Endothelial cell of umbilical vein (primary cell): ENCODE results near the gene ABI3BP. TPM values are rescaled to one million over a fixed set of nuclear protein-coding genes. Genes with fewer than 3 reads are reported as not detected.

Experiments
- BruUV-seq: library from RNA; stranded (reverse); fragments of 400-500 nt; replicated peaks from 2 replicates; lab custom pipeline; 2021; lab: Mats Ljungman, UMichigan
- CTCF ChIA-PET: fragments of 300-600, 350-600 bp; sonication (Branson Sonifier 250); formaldehyde crosslinking; loops from one replicate; lab custom pipeline; 2021; ENCODE audit warnings: antibody characterized with exemption, inconsistent platforms; lab: Charles Lee
- POLR2A ChIA-PET: fragments of 300-600, 350-600 bp; sonication (Branson Sonifier 250); formaldehyde crosslinking; loops from one replicate; lab custom pipeline; 2021; ENCODE audit warnings: antibody characterized with exemption, inconsistent platforms; lab: Charles Lee
- DNase-seq: peaks from one replicate; pipeline ENCODE4 v3.0.0-alpha.2; 2011; ENCODE audit warnings: low read depth, low spot score
- FAIRE-seq: peaks from 2 replicates; lab custom pipeline; 2011; peaks lifted over from hg19 to GRCh38; lab: Jason Lieb, UNC
- H2AFZ ChIP-seq: 2 replicates; pipeline ENCODE4 v1.6.0; 2012; ENCODE audit warnings: low read depth, low read length, control low read depth, inconsistent platforms
- H3K27ac ChIP-seq: 2 replicates; pipeline ENCODE4 v1.5.1; 2011; ENCODE audit warnings: low read depth, mild to moderate bottlenecking, control low read depth, low read length, moderate library complexity; ENCODE audit not compliant: insufficient read depth
- H3K27me3 ChIP-seq, 2 experiments: 2 replicates each; pipeline versions ENCODE4 v1.6.0 to v1.6.1; 2011; ENCODE audit warnings: low read length in 2 of 2, mixed read lengths in 1 of 2; ENCODE audit not compliant: control insufficient read depth in 2 of 2, insufficient read depth in 2 of 2
- H3K36me3 ChIP-seq, 2 experiments: 2 replicates in 1 of 2; 3 replicates in 1 of 2; pipeline ENCODE4 v1.5.1; 2011; ENCODE audit warnings: low read length in 2 of 2, mild to moderate bottlenecking in 1 of 2, moderate library complexity in 1 of 2; ENCODE audit not compliant: control insufficient read depth in 2 of 2, insufficient read depth in 2 of 2; ENCODE audit errors: extremely low read depth in 1 of 2
- H3K4me1 ChIP-seq: 3 replicates; pipeline ENCODE4 v1.5.1; 2011; ENCODE audit warnings: mild to moderate bottlenecking, low read length; ENCODE audit not compliant: control insufficient read depth, insufficient read depth; ENCODE audit errors: extremely low read depth
- H3K4me2 ChIP-seq: 2 replicates; pipeline ENCODE4 v1.6.1; 2011; ENCODE audit warnings: low read length, control low read depth, mixed read lengths; ENCODE audit not compliant: insufficient read depth
- H3K4me3 ChIP-seq, 3 experiments: fragments of 200-600 bp in 1 of 3; sonication (generic), shearing (Covaris generic) in 1 of 3; replicated peaks in 1 of 3; 2 replicates each; pipeline ENCODE4 v1.5.1; 2011 to 2016; ENCODE audit warnings: control low read depth in 3 of 3, low read length in 3 of 3, mild to moderate bottlenecking in 2 of 3, inconsistent platforms in 1 of 3, low read depth in 1 of 3, moderate library complexity in 1 of 3; ENCODE audit not compliant: insufficient read depth in 1 of 3
- H3K79me2 ChIP-seq: 2 replicates; pipeline ENCODE4 v1.6.0; 2012; ENCODE audit warnings: low read length, inconsistent platforms; ENCODE audit not compliant: control insufficient read depth, insufficient read depth
- H3K9ac ChIP-seq: replicated peaks from 2 replicates; pipeline ENCODE3; 2011; ENCODE audit warnings: low read length, control low read depth; ENCODE audit not compliant: insufficient read depth; ENCODE audit errors: extremely low read depth
- H3K9me1 ChIP-seq: replicated peaks from 3 replicates; pipeline ENCODE4 v1.6.0; 2011; ENCODE audit warnings: mild to moderate bottlenecking, low read length; ENCODE audit not compliant: control insufficient read depth, insufficient read depth; ENCODE audit errors: extremely low read depth
- H3K9me3 ChIP-seq: replicated peaks from 2 replicates; pipeline ENCODE4 v1.5.1; 2012; ENCODE audit warnings: low read length, inconsistent platforms; ENCODE audit not compliant: control insufficient read depth, insufficient read depth
- H4K20me1 ChIP-seq: replicated peaks from 2 replicates; pipeline ENCODE3; 2011; ENCODE audit warnings: mild to moderate bottlenecking, low read length; ENCODE audit not compliant: control insufficient read depth, insufficient read depth; ENCODE audit errors: extremely low read depth
- CTCF ChIP-seq, 2 donors: IDR thresholded peaks; 1 replicate in 1 of 2; 2 replicates in 1 of 2; pipeline ENCODE4 v1.5.1; 2011; ENCODE audit warnings: low read length in 2 of 2, mild to moderate bottlenecking in 2 of 2, moderate library complexity in 2 of 2, control low read depth in 1 of 2, inconsistent platforms in 1 of 2, low read depth in 1 of 2; ENCODE audit not compliant: insufficient read depth in 1 of 2; ENCODE audit errors: extremely low read depth in 1 of 2
- EZH2 ChIP-seq: IDR thresholded peaks from 2 replicates; pipeline ENCODE4 v1.6.1; 2012; ENCODE audit warnings: borderline replicate concordance, low read depth, mild to moderate bottlenecking, moderate library complexity, low read length, inconsistent platforms; ENCODE audit not compliant: severe bottlenecking
- FOS ChIP-seq: IDR thresholded peaks from 2 replicates; pipeline ENCODE4 v1.6.1; 2011; ENCODE audit warnings: mild to moderate bottlenecking, low read length, moderate library complexity, borderline replicate concordance; ENCODE audit not compliant: insufficient read depth
- GATA2 ChIP-seq: IDR thresholded peaks from 2 replicates; pipeline ENCODE4 v1.7.0; 2011; ENCODE audit warnings: low read depth, mild to moderate bottlenecking, moderate library complexity, mixed read lengths, low read length; ENCODE audit not compliant: insufficient read length, insufficient read depth
- JUN ChIP-seq: IDR thresholded peaks from 2 replicates; pipeline ENCODE4 v1.6.1; 2011; ENCODE audit warnings: borderline replicate concordance, low read depth; ENCODE audit not compliant: insufficient read length, insufficient read depth
- MYC ChIP-seq: IDR thresholded peaks from one replicate; pipeline ENCODE4 v1.6.1; 2011; ENCODE audit warnings: mild to moderate bottlenecking, low read depth, low read length
- POLR2A ChIP-seq: IDR thresholded peaks from 2 replicates; pipeline ENCODE4 v1.6.1; 2012; ENCODE audit warnings: low read depth, mild to moderate bottlenecking, control low read depth, low read length
- POLR2AphosphoS5 ChIP-seq: IDR thresholded peaks from 2 replicates; pipeline ENCODE4 v1.6.1; 2012; ENCODE audit warnings: low read depth, mild to moderate bottlenecking, control low read depth, low read length, moderate library complexity; ENCODE audit not compliant: insufficient read depth
- dilution Hi-C: fragments of 300-500 bp; cut with MboI; formaldehyde crosslinking; loops from one replicate; pipeline ENCODE4 v1.15.0; 2019; ENCODE audit warnings: low sequenced_read_pairs; ENCODE audit not compliant: extremely low pct_ligation_motif_present
- intact Hi-C: fragments of 100-400 bp; cut with micrococcal nuclease; formaldehyde crosslinking; loops from one replicate; pipeline ENCODE4 v1.10.0; 2022
- polyA plus RNA-seq, 4 experiments: library from polyadenylated mRNA; depleted of rRNA in 3 of 4; stranded (reverse) in 3 of 4; unstranded in 1 of 4; fragments of >200 nt; gene quantifications; 2 replicates each; pipeline versions ENCODE4 v1.2.1 to v1.2.3, GENCODE V29; 2011 to 2012; ENCODE audit warnings: missing spikeins in 1 of 4
- total RNA-seq: library from RNA; stranded (reverse); gene quantifications from 2 replicates; pipeline ENCODE4 v1.2.3, GENCODE V29; 2021
- TF ChIP-seq, protein P1 (sequence below): IDR thresholded peaks from 2 replicates; pipeline ENCODE4 v1.6.1; 2011; ENCODE audit not compliant: insufficient read depth, insufficient read length

ABI3BP gene
- total and polyA plus RNA-seq, 2 donors (not counting 3 experiments of a cell fraction or from before 2014, with no cell fraction given) = 78.1 to 106 TPM

- no peak for TF ChIP-seq GATA2
- no peak for TF ChIP-seq CTCF (IDR thresholded peaks at IDR 0.05; ENCODE audit: extremely low read depth in 1 of 2, insufficient read depth in 1 of 2, low read depth in 1 of 2, low read length in 2 of 2)
- TF ChIP-seq EZH2 = no peak
- TF ChIP-seq FOS = no peak
- TF ChIP-seq POLR2A = no peak
- TF ChIP-seq JUN = no peak
- TF ChIP-seq POLR2AphosphoS5 = no peak
- no peak for TF ChIP-seq MYC
- TF ChIP-seq, protein P1, sequence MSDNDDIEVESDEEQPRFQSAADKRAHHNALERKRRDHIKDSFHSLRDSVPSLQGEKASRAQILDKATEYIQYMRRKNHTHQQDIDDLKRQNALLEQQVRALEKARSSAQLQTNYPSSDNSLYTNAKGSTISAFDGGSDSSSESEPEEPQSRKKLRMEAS = no peak
- BruUV-seq = no TSS peak
- Histone ChIP-seq H4K20me1 (no peaks in the 10 kb centered on the region), H3K4me1 (no peaks in the 10 kb centered on the region), H3K4me2 (no peak overlapping the region), H3K9me3 (no peaks in the 10 kb centered on the region), H3K4me3 (no peak overlapping the region), H3K27me3 (no peaks in the 10 kb centered on the region), H3K9ac (no peak overlapping the region), H3K79me2 (no peaks in the 10 kb centered on the region), H3K36me3 (no peaks in the 10 kb centered on the region), H3K9me1 (no peaks in the 10 kb centered on the region), H3K27ac (no peak overlapping the region), H2AFZ (no peak overlapping the region)
- ChIA-PET CTCF (no interaction called here), POLR2A (no interaction called here)
- no peak for DNase-seq
- intact Hi-C loops (no loop called here), dilution Hi-C loops (no loop called here)
- no peak for FAIRE-seq
Measured at GRCh38 chr3:100966049-100966491, 27.2 kb downstream of the ABI3BP start.
